Ecto neural progenitor cell (in vitro differentiated cells): ENCODE results near the gene NRAP.

Source experiments
- DNase-seq: peaks from one replicate; pipeline ENCODE4 v3.0.0-alpha.2; 2018; ENCODE audit warnings: low spot score

NRAP gene

DNA sequence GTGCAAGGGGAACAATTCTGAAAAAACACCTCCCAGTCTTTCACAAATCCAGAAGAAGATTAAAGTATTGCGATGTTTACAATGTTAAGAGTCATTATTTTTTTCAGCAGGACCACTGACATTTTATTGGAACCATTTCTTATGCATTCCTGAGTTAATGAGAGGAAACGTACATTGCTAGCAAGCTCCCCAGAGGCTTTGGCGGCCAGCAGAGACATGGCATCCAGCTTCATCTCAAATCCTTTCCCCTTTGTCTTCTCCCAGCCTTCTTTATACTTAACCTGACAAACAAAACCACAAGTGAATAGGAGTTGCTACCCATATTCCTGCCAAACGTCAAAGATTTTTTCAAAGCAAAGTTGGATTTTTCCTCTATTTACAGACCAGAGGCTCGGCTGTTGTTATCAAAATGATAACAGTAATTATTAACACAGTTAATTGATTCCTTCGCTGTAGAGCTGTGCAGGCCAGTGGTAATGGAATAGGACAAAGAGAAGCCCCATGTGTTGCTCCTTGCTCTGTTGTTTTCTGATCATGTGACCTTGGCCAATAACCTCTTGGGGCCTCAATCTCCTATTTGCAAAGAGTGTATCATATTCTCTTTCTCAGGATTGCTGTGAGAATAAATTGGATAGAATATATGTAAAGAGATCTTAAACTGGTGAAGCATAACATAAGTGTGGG, 32.0 kb downstream of the NRAP start:
- no peak for DNase-seq

DNA sequence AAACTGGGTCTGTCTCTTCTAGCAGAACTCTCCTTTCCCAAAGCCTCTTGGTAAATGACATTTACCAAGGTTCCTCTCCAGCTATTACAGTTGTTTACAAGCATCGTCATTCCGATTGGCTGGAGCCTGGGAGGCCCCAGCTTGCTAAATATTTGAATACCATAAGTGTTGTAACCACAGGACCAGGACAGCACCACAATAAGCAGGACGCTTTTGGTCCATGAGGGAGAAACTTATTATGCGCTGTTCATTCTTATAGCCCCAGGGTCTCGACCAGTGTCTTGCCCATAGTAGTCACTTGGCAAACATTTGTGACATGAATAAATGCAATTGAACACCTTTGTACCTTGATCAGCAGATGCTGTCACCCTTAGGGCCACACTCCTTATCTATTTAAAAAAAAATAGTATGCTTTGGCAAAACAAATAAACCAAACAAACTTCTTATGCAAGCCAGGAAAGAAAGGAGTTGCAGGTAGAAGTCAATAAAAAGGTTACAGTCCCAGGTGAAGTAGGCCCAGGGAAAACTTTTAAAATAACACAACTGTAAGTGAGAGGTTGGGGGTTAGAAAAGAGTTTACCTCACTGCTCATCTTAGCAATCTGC, 32.8 kb downstream of the NRAP start:
- DNase-seq = no peak

DNA sequence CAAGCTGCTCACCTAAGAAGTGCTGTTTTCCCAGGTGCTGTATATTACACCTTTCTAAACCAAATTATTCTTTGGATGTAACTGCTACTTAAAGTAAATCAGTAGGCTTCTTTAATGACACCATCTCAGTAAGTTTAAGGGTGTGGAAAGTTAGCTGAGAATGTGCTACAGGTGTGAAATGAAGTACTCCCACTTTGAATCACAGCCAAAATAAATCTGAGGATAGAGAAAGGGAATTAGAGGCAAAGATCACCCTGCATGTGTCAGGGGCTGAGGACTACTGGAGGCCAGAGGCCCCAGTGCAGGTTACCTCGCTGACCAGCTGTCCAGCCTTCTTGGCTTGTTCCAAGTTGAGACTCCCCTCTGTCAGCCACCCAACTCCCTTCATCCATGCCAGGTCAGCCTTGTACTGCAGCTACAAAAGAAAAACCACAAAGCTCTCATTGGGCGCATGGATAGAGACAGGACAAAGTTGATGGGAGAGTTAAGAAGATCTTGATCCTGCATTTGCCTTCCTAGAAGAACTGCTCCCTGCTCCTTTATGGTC, 35.2 kb downstream of the NRAP start:
- no peak for DNase-seq

GRCh38 chr10:113627836-113628235, 36.0 kb downstream of the NRAP start:
- no peak for DNase-seq

DNA sequence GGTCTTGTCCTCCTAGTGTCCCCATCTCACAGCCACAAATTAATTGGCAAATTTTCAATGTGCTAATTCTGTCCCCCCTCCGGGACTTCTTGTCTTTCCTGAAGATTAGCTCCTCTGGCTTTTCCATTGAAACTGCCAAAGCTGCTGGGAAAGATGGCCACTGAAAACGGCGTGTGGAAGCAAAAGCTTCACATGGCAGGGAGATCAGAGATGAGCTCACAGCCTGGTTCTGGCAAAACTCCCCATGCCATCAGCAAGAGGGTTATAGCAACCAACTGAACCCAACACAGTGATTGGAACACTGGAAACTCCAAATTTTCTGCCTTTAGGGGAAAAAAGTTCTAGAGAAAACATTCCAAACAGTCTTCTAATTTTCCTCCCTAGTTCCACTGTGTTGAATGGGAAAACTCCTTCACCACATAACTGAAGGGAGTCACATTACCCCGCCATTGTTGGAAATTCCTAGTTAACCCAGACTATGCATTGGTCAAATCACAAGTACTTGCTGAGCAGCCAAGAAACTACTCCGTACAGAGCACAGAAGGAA, 37.0 kb downstream of the NRAP start:
- no peak for DNase-seq

- DNase-seq = no peak
Observed at GRCh38 chr10:113625461-113626186, 38.2 kb downstream of the NRAP start.

DNA sequence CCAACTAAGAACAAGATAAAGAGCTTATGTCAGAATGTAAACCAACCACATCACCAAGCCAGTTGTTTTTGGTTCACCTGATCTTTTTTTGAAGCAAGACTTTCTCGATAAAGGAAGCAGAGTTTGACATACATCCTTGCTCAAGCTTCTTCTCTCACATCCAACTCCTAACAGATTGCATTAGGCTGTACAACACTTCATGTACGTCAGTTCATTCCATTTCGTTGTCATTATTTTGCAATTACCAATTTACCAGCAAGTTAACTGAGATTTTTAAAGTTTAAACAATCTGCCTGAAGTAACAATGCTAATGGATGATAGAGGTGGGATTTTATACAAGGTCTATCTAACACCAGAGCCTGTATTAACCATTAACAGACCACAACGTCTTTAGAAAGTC, 41.0 kb downstream of the NRAP start:
- no peak for DNase-seq

DNA sequence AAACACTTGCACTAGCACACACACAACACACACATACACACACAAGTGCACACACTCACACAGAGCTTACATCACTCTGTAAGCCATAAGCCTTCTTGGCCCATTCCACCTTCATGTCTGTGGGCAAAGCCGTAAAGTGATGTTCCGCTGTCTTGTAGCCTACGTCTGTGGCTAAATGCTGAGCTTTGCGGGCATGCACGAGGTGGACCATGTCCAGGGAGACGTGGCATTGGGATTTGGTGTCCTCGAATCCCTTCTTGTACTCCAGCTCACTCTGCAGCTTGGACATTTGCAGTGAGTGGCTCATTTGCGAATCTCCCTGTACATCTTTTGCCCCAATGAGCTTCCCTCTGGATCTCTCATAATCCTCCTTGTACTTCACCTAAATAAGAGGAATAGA, 42.0 kb downstream of the NRAP start:
- no peak for DNase-seq

DNA sequence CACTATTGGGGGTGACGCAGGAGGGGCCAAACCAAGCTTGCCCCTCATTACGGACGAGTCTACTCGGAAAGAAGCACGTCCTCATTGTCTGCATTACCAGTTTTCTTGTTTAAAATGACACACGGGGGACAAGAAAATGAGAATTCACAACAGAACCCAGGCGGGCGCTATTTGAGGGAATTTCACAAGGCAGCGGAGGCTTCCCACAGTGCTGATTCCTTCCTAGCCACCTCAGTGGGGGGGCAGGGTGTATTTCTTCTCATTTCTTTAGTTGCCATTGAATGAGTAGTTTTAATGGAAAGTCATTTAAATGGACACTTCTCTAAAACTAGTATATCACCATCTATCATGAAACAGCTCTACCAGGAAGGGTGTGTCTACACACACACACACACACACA, 42.9 kb downstream of the NRAP start:
- no peak for DNase-seq

GRCh38 chr10:113620511-113620910, 43.3 kb downstream of the NRAP start:
- DNase-seq = no peak

- no peak for DNase-seq
Observed at GRCh38 chr10:113619401-113619800, 44.4 kb downstream of the NRAP start.

DNA sequence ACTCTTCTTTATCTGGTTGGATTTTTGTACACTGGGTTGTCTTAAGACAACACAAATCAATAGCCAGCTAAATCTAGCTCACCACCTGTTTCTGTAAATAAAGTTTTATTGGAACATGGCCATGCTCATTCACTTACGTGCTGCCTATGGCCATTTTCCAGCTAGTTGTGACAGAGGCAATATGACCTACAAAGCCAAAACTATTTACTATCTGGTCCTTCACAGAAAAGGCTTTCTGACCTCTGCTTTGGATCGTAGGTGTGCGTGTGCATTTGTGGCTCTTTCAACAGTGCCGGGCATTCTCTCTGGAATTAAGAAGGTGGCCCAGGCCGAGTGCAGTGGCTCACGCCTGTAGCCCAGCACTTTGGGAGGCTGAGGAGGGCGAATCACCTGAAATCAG, 45.5 kb downstream of the NRAP start:
- no peak for DNase-seq

- no peak for DNase-seq
Observed at GRCh38 chr10:113617086-113617485, 46.8 kb downstream of the NRAP start.

DNA sequence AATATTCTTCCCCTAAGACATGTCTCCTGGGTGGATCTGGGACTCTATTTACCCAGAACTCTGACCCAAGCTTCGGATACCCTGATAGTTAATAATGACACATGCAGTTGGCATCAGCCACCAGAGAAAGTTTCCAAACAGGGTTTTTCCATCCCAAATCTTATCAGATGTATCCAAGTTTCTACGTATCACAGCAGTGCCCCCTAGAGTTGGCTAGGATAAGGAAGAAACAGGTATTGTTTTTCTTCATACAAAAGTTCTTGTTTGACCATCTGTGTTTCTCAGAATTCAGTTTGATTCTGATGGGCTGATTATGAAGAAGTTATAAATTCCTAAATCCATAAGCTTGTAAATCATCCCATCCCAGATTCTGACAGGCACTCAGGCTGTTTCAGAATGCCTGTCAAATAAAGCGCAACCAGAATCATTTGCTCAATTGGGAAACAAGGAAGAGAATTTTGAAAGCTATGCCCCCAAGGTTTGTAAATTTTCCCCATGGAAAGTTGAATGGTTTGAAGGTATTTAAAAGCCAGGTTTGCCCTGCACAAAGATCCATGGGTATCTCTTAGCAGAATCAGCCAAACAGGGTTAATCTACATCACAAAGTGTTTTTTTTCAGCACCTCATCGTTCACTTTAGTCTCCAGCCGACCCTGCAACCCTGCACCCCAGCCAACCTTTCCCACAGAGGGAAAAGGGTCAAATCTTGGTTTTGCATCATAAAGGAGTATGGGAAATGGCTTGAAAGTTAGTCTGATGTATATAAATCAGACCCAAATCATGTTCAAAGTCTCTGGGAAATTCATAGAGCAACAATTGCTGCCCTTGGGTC, 47.4 kb downstream of the NRAP start:
- DNase-seq = no peak

DNA sequence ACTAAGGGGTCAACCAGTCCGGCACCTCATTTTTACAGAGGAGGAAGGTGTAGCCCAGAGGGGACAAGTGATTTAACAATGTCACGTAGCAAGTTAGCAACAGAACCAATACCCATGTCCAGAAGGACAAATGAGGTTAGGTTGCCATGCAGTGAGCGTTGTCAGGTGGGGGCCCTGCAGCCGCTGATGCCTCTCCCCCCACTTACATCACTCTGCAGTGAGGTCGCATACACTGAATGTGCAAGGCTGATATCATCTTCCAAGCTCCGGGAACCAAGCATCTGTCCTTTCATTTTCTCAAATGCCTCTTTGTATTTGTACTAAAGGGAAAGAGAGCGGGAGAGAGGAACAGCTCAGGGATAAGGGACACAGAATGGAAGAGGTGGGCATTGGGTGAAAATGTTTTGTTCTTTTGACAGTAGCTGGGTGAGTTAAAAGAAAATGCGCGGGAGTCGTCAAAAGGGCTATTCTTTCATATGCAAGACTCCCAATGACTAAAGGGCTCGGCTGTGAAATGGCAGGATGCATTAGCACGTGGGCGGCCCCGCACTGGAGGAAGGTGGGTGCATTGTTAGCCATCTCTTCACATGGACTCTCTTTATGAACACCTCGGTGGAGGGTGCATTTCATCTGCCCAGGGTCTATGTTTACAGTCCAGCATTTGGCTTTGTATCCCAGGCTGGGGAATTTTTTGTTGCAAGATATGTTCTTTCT, 49.7 kb downstream of the NRAP start:
- no peak for DNase-seq

- no peak for DNase-seq
Observed at GRCh38 chr10:113613427-113613826, 50.4 kb downstream of the NRAP start.

DNA sequence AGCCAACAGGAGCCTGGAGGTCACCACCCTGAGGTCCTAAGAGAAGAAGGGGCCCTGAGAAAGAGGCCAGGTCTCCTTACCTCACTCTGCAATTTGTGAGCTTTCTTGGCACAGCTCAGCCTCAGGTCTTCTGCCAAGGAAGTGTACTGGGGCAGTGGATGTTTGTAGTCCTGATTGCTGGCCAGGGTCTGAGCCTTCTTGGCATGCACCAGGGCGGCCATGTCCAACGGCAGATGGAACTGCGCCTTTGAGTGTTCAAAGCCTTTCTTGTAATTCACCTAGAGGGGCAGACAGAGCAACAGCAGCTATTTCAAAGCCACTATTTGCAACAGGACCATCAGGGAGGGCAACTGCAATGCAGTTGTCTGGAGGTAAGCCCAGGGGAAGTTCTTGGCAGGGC, 51.7 kb downstream of the NRAP start:
- no peak for DNase-seq

GRCh38 chr10:113610631-113611601, 52.9 kb downstream of the NRAP start:
- no peak for DNase-seq

- no peak for DNase-seq
Observed at GRCh38 chr10:113609704-113610108, 54.1 kb downstream of the NRAP start.
